GM23338 (cell line): Measurements from ENCODE around the gene SRCIN1. TPM values are rescaled to one million over a fixed set of nuclear protein-coding genes. Genes with fewer than 3 reads are reported as not detected.

Source experiments
- ATAC-seq: fragments of 200-7000 bp; cut with Tn5 transposase; 3 replicates; pipeline ENCODE4 v1.9.1; 2020
- DNase-seq: peaks from one replicate; pipeline ENCODE4 v3.0.0-alpha.2; 2015; ENCODE audit warnings: low spot score
- H2AFZ ChIP-seq: fragments of 200-600 bp; sonication (generic); 2 replicates; pipeline ENCODE4 v1.8.0; 2016; ENCODE audit warnings: antibody characterized with exemption, mild to moderate bottlenecking, moderate library complexity
- H3F3A ChIP-seq: fragments of 200-600 bp; sonication (generic); replicated peaks from 2 replicates; pipeline ENCODE4 v1.8.0; 2017; ENCODE audit warnings: antibody characterized with exemption, mixed run types, low read depth
- H3K27ac ChIP-seq: fragments of 200-600 bp; sonication (generic); 2 replicates; pipeline ENCODE4 v1.6.1; 2016; ENCODE audit warnings: low read depth
- H3K27me3 ChIP-seq: fragments of 200-600 bp; sonication (generic); 2 replicates; pipeline ENCODE4 v1.8.0; 2016; ENCODE audit warnings: mild to moderate bottlenecking, mixed run types, moderate library complexity; ENCODE audit not compliant: insufficient read depth
- H3K36me3 ChIP-seq: fragments of 200-600 bp; sonication (generic); 2 replicates; pipeline ENCODE4 v1.8.0; 2016; ENCODE audit warnings: mild to moderate bottlenecking; ENCODE audit not compliant: insufficient read depth
- H3K4me1 ChIP-seq: fragments of 200-600 bp; sonication (generic); 2 replicates; pipeline ENCODE4 v1.8.0; 2016; ENCODE audit warnings: mild to moderate bottlenecking, moderate library complexity; ENCODE audit not compliant: insufficient read depth
- H3K4me2 ChIP-seq: fragments of 200-600 bp; sonication (generic); 2 replicates; pipeline ENCODE4 v1.7.1; 2017; ENCODE audit warnings: mixed run types
- H3K4me3 ChIP-seq: fragments of 200-600 bp; sonication (generic); 2 replicates; pipeline ENCODE4 v1.6.1; 2016; ENCODE audit warnings: mixed run types
- H3K79me2 ChIP-seq: fragments of 200-600 bp; sonication (generic); replicated peaks from 2 replicates; pipeline ENCODE4 v1.8.0; 2017; ENCODE audit warnings: mild to moderate bottlenecking; ENCODE audit not compliant: insufficient read depth
- H3K9me2 ChIP-seq: fragments of 200-600 bp; sonication (generic); 2 replicates; pipeline ENCODE4 v1.8.0; 2017; ENCODE audit not compliant: insufficient read depth
- H4K20me1 ChIP-seq: fragments of 200-600 bp; sonication (generic); replicated peaks from 2 replicates; pipeline ENCODE4 v1.8.0; 2017; ENCODE audit warnings: mild to moderate bottlenecking; ENCODE audit not compliant: insufficient read depth
- H3K27ac Mint-ChIP-seq: 2 replicates; pipeline ENCODE4 v1.8.0; 2020; ENCODE audit warnings: inconsistent platforms, mild to moderate bottlenecking, moderate library complexity, mixed read lengths
- H3K27me3 Mint-ChIP-seq: 3 replicates; pipeline ENCODE4 v1.8.0; 2022; ENCODE audit warnings: low read depth, mild to moderate bottlenecking, moderate library complexity, mixed read lengths, inconsistent platforms; ENCODE audit not compliant: insufficient read depth, poor library complexity
- H3K36me3 Mint-ChIP-seq: 3 replicates; pipeline ENCODE4 v1.8.0; 2021; ENCODE audit warnings: low read depth, mild to moderate bottlenecking, inconsistent platforms, moderate library complexity, mixed read lengths
- H3K4me1 Mint-ChIP-seq: 3 replicates; pipeline ENCODE4 v1.8.0; 2020; ENCODE audit warnings: mild to moderate bottlenecking, inconsistent platforms, mixed read lengths
- H3K4me3 Mint-ChIP-seq: 3 replicates; pipeline ENCODE4 v1.8.0; 2021; ENCODE audit warnings: moderate library complexity, mild to moderate bottlenecking, inconsistent platforms, mixed read lengths
- H3K9me3 Mint-ChIP-seq: 3 replicates; pipeline ENCODE4 v1.8.0; 2020; ENCODE audit warnings: moderate library complexity, mild to moderate bottlenecking, inconsistent platforms, mixed read lengths
- CREB1 ChIP-seq: fragments of 250-450 bp; sonication (Bioruptor Pico); IDR thresholded peaks from 2 replicates; pipeline ENCODE4 v1.5.0; 2020; ENCODE audit warnings: low read depth, mild to moderate bottlenecking, moderate library complexity
- EZH2 ChIP-seq: fragments of 200-600 bp; sonication (generic); IDR thresholded peaks from one replicate; pipeline ENCODE4 v1.8.0; 2017; ENCODE audit warnings: antibody characterized with exemption, mild to moderate bottlenecking, low read depth; ENCODE audit not compliant: unreplicated experiment
- JUNB ChIP-seq: IDR thresholded peaks from one replicate; pipeline ENCODE4 v1.6.1; 2016; ENCODE audit warnings: antibody characterized with exemption; ENCODE audit not compliant: unreplicated experiment
- NANOG ChIP-seq: IDR thresholded peaks from 2 replicates; pipeline ENCODE4 v1.6.1; 2016; ENCODE audit warnings: antibody characterized with exemption, borderline replicate concordance
- POLR2AphosphoS5 ChIP-seq: IDR thresholded peaks from 2 replicates; pipeline ENCODE4 v1.6.1; 2016; ENCODE audit warnings: antibody characterized with exemption, low read depth
- STAT1 ChIP-seq: IDR thresholded peaks from one replicate; pipeline ENCODE4 v1.6.1; 2016; ENCODE audit warnings: antibody characterized with exemption; ENCODE audit not compliant: unreplicated experiment
- ZNF114 ChIP-seq: fragments of 250-450 bp; sonication (Bioruptor Pico); IDR thresholded peaks from 2 replicates; pipeline ENCODE4 v1.5.0; 2020; ENCODE audit warnings: mild to moderate bottlenecking, moderate library complexity
- polyA plus RNA-seq: library from polyadenylated mRNA; unstranded; fragments of >200 nt; fragmentation: Nextera tagmentation; extraction: Ambion mirVana; gene quantifications from 2 replicates; pipeline ENCODE4 v1.2.1, GENCODE V29; 2016
- total RNA-seq: library from RNA; depleted of rRNA; stranded (reverse); fragments of >200 nt; shearing (Covaris generic); gene quantifications from 2 replicates; pipeline ENCODE4 v1.2.3, GENCODE V29; 2014
- TF ChIP-seq, protein P1 (sequence below), 2 experiments: fragments of 200-600 bp in 1 of 2; sonication (generic) in 1 of 2; conservative IDR thresholded peaks; 2 replicates each; pipeline versions ENCODE4 v1.5.1 to v1.6.1; 2016 to 2017; ENCODE audit warnings: antibody characterized with exemption in 2 of 2, low read depth in 2 of 2, mild to moderate bottlenecking in 2 of 2, moderate library complexity in 1 of 2
- TF ChIP-seq, protein P2 (sequence below): IDR thresholded peaks from one replicate; pipeline ENCODE4 v1.6.1; 2018; ENCODE audit warnings: antibody characterized with exemption; ENCODE audit not compliant: unreplicated experiment

SRCIN1 gene
- total and polyA plus RNA-seq, 2 experiments from 2014 or later: 0.87 to 2.2 TPM

DNA sequence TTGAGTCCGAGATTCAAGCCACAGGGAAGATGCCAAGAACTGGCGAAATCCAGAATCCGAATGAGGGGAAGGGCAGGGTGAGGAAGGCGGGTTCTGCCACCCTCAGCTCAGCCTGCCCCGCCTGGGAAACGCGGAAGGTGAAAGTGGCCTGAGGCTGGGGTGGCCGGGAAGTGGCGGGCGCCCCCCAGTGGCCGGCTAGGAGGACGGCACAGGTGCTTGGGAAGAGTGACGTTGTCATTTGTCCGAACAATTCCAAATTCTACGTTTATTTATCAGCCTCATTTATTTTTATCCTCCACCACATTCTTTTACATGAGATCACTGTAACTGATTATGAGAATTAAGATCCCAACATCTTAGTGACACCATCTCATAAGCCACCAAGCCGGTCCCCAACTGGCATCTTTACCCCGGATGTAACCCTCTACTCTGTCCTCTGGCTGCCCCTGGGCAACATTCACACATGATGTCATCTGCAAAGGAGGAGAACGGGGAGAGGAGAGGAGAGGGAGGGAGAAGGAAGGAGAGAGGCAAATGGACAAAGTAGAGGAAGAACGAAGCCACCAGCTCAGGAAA, 21.3 kb downstream of the SRCIN1 start:
- Mint-ChIP-seq H3K4me3 (no peak overlapping the region; the same call in 2 of the 3 replicates), H3K9me3 (no peaks in the 10 kb centered on the region), H3K36me3 (no peaks in the 10 kb centered on the region; the same call in 2 of the 3 replicates), H3K4me1 (peaks cover 68% of the 10 kb centered on the region), H3K27me3 (peaks cover 38% of the 10 kb centered on the region), H3K27ac (no peak overlapping the region)
- DNase-seq (peak; percentile 75), ATAC-seq (peak; percentile 74)
- no peaks in the 10 kb centered on the region for H3F3A ChIP-seq
- no peaks in the 10 kb centered on the region for H3K9me2 ChIP-seq
- peaks cover 23% of the 10 kb centered on the region; the same call in 1 of the 2 replicates for H3K4me1 ChIP-seq
- no peak overlapping the region for H2AFZ ChIP-seq
- no peaks in the 10 kb centered on the region for H3K36me3 ChIP-seq
- TF ChIP-seq CREB1 (CRISPR knock-in tag) (peak; percentile 64), EZH2 (no peak), STAT1 (no peak)
- TF ChIP-seq, protein P1, sequence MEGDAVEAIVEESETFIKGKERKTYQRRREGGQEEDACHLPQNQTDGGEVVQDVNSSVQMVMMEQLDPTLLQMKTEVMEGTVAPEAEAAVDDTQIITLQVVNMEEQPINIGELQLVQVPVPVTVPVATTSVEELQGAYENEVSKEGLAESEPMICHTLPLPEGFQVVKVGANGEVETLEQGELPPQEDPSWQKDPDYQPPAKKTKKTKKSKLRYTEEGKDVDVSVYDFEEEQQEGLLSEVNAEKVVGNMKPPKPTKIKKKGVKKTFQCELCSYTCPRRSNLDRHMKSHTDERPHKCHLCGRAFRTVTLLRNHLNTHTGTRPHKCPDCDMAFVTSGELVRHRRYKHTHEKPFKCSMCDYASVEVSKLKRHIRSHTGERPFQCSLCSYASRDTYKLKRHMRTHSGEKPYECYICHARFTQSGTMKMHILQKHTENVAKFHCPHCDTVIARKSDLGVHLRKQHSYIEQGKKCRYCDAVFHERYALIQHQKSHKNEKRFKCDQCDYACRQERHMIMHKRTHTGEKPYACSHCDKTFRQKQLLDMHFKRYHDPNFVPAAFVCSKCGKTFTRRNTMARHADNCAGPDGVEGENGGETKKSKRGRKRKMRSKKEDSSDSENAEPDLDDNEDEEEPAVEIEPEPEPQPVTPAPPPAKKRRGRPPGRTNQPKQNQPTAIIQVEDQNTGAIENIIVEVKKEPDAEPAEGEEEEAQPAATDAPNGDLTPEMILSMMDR (conservative IDR thresholded peaks at IDR 0.05; ENCODE audit: low read depth in 2 of 2): peak; percentile 91
- TF ChIP-seq, protein P2, sequence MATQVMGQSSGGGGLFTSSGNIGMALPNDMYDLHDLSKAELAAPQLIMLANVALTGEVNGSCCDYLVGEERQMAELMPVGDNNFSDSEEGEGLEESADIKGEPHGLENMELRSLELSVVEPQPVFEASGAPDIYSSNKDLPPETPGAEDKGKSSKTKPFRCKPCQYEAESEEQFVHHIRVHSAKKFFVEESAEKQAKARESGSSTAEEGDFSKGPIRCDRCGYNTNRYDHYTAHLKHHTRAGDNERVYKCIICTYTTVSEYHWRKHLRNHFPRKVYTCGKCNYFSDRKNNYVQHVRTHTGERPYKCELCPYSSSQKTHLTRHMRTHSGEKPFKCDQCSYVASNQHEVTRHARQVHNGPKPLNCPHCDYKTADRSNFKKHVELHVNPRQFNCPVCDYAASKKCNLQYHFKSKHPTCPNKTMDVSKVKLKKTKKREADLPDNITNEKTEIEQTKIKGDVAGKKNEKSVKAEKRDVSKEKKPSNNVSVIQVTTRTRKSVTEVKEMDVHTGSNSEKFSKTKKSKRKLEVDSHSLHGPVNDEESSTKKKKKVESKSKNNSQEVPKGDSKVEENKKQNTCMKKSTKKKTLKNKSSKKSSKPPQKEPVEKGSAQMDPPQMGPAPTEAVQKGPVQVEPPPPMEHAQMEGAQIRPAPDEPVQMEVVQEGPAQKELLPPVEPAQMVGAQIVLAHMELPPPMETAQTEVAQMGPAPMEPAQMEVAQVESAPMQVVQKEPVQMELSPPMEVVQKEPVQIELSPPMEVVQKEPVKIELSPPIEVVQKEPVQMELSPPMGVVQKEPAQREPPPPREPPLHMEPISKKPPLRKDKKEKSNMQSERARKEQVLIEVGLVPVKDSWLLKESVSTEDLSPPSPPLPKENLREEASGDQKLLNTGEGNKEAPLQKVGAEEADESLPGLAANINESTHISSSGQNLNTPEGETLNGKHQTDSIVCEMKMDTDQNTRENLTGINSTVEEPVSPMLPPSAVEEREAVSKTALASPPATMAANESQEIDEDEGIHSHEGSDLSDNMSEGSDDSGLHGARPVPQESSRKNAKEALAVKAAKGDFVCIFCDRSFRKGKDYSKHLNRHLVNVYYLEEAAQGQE: no peak
- H3K4me2 ChIP-seq: peak overlapping the region; percentile 17; the same call in 1 of the 2 replicates
- no peak overlapping the region for H3K27ac ChIP-seq
- H4K20me1 ChIP-seq: no peaks in the 10 kb centered on the region
- H3K27me3 ChIP-seq: peaks cover 46% of the 10 kb centered on the region
- no peak overlapping the region; the same call in 1 of the 2 replicates for H3K4me3 ChIP-seq
- H3K79me2 ChIP-seq: no peaks in the 10 kb centered on the region

DNA sequence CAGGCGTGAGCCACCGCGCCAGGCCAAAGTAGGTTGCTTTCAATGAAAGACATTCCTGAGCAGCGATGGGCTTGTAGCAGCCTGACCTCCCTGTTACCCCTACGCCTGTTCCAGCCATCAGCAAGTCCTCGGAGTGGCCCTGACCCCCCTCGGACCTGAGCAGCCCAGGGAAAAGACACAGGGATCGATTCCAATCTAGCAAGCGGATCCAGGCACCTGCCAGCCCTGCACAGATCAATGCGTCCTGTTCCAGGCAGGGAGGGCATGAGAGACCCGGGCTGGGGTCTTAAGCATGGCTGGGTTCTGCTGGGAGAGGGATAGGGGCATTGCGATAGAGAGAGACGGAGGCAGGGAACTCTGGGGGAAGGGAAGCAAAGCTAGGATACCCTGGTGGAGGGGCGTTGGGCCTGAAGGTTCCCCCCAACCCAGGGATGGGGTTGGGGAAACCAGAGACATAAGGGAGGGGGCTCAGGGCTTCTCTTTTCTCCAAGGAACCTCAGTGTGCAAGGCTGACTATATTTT, 21.9 kb downstream of the SRCIN1 start:
- H3K27ac ChIP-seq: no peak overlapping the region
- peaks cover 28% of the 10 kb centered on the region; the same call in 1 of the 2 replicates for H3K4me1 ChIP-seq
- no peaks in the 10 kb centered on the region for H3K79me2 ChIP-seq
- H3K4me1 Mint-ChIP-seq: peaks cover 68% of the 10 kb centered on the region
- no peak overlapping the region for H3K4me2 ChIP-seq
- H3K27me3 ChIP-seq: peaks cover 51% of the 10 kb centered on the region
- H3K27ac Mint-ChIP-seq: no peak overlapping the region
- H2AFZ ChIP-seq: no peak overlapping the region
- DNase-seq (no peak), ATAC-seq (no peak; the same call in 2 of the 3 replicates)
- no peaks in the 10 kb centered on the region for H3K9me3 Mint-ChIP-seq
- H3K4me3 Mint-ChIP-seq: no peak overlapping the region; the same call in 2 of the 3 replicates
- H3K4me3 ChIP-seq: no peak overlapping the region
- H3K36me3 Mint-ChIP-seq: no peaks in the 10 kb centered on the region; the same call in 2 of the 3 replicates
- H4K20me1 ChIP-seq: no peaks in the 10 kb centered on the region
- H3K36me3 ChIP-seq: no peaks in the 10 kb centered on the region
- peaks cover 44% of the 10 kb centered on the region for H3K27me3 Mint-ChIP-seq
- H3K9me2 ChIP-seq: no peaks in the 10 kb centered on the region
- no peaks in the 10 kb centered on the region for H3F3A ChIP-seq
- TF ChIP-seq EZH2 (no peak), JUNB (no peak), POLR2AphosphoS5 (no peak), ZNF114 (no peak), NANOG (no peak), CREB1 (CRISPR knock-in tag) (no peak)
- TF ChIP-seq, protein P1 (conservative IDR thresholded peaks at IDR 0.05; ENCODE audit: low read depth in 2 of 2): no peak
- TF ChIP-seq, protein P2: no peak
